NCI-H510A (cell line): ENCODE data around the gene BFSP1.

Experiments used
- DNase-seq: peaks from one replicate; lab custom pipeline; 2025; lab: John Stamatoyannopoulos, UW

BFSP1 gene

DNA sequence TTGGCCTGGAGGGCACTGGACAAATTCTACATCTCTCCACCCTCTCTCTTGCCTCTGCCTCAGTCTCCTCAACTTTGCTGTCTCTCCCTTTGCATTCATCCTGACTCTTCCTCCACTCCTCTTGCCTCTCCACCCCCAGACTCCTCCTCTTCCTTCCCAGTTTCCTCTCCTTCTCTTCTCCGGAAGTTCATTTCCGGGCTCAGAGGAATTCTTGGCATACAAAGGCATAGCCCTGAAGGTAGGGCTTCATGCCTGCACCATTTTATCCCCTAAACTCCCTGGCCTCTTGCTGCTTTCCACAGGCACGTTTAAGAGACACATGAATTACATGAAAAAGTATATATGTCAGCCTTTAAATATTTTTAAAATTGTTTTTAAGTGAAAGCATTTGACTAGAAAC lies 10.6 kb downstream of the BFSP1 start:
- no peak for DNase-seq

DNA sequence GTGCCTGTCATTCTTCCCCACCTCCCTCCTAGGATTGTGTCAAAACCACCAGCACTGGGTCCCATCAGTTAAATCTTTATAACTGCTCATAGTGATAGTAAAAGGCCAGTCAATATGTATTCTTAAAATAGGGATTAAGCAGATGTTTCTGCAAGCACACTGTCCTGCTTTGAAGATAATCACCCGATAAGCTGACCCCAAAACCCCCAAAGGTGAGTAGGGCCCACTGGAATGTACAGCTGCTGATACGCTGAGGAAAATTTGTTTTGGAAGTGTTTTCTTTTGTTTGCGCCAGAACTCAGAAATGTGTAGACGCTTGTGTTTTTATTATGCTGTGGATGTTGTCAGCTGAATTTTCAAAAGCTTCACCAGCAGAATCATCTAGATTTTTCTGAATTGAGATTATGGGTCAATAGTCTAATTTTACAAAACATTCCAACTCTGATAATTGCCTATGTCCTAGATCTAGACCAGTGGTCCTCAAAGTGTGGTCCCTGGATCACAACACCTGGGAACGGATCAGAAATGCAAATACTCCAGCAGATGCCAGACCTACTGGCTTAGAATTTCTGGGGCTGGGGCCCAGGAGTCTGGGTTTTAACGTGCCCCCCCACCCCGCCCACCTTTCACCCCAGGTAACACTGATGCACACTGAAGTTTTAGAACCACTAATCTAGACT lies 11.4 kb downstream of the BFSP1 start:
- no peak for DNase-seq

DNA sequence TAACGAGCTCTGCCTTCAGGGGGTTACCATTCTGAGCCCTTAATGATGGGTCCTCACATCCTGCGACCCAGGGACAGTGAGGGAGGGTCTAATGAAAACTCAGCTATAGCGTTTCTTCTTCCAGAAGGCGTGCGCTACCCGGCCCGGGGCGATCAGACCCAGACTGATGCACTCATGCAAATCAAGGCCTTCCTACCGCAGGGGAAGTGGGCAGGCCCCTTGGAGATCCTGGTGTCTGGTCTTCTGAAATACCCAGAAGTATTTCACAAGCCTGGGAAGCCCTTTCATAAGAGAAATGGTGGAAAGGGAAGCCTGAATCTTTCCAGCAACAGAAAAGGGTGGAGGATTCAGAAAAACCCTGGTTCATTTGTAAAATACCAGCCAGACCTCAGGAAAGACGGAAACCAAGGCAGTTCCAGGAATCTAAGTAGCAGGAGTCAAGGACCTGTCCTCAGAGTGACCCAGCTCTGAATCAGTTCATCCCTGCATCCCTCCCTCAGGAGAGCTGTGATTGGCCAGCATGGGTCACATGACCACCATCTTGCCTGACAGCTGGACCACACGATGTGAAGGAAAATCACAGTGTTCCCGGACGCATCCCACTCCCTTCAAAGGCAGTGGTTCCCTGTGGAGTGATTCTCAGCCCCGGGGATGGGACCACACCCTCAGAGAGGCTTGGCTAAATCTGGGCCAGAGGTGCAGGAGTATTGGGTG lies 12.7 kb downstream of the BFSP1 start:
- DNase-seq = no peak

DNA sequence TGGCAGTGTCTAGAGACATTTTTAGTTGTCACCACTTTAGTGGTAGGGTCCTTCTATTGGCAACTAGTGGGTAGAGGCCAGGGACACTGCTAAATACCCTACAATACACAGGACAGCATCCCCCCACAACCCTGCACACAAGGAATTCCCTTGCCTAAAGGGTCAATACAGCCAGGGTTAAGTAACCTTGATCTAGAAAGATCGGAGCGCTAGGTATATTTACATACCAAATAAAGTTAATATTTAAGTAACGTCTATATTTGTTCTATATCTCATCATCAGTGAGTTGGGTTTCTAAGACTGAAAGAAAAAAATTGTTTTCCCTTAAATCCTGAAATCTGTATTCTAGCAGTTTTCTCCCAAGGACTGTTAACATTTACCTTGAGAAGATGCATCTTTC lies 16.1 kb downstream of the BFSP1 start:
- no peak for DNase-seq

DNA sequence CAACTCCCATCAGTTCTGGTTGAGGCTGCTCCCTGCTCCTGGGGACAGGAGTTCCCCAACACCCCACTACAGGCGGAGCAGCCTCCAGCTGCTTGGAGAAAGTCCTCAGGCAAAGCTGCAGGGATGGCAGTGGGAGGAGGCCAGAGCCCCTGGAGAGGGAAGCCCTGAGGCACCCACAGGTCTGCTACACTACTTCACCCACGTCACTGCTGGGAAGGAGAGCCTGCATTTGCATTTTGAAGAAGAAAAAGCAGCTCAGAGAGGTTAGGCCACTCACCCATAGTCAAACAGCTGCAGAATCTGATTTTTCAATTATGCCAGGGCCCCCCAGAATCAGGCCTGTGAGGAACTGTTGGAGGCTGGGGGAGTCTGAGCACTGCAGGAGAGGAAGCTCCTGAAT lies 17.2 kb downstream of the BFSP1 start:
- DNase-seq = no peak

DNA sequence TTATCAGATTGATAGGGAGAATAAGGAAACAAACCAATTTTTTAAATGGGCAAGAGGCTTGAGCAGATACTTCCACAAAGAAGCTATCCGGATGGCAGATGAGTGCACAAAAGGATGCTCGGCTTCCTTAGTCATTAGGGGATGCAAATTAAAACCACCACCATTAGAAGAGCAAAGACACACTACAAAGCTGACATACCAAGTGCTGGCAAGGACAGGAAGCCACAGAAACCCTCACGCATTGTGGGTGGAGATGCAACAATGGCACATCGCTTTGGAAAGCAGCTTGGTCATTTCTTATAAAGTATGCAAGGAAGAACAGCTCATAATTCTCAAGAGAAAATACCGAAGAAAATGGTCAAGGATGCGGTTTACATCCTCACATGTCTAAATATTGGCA lies 19.8 kb downstream of the BFSP1 start:
- no peak for DNase-seq

DNA sequence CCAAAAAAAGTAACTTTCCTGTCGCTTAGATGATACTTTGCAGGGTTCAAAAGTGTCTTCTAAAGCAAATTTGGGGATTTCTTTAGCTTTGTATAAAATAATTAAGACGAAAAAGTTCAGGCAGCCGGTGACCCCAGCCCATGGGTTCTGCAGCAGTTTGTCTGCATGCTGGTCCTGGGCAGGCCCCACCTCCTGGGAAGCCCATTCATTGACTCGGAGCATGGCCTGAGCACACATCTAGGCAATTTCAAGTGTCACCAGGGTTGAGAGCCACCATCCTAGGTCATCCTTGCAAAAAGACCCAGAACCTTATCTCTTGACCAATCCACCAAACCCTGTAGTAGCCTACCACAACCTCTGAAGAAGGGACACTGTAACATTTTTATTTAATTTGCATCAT lies 20.6 kb downstream of the BFSP1 start:
- no peak for DNase-seq

DNA sequence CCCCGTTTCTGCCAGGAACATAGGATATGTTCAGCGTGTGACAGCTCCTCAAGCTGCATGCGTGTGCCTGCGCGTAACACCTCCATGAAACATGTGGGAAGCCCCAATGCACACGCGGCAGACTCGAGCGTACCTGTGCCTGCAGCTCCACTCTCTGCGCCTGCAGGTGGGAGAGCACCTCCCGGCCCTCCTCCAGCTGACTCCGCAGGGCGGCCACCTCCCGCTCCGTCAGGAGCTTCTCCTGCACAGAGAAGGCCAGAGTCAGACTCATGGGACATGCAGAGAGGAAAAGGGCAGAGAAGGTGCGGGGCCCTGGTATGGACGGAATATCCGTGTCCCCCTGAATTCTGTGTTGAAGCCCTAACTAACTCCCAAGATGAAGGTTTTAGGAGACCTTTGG lies 22.4 kb downstream of the BFSP1 start:
- DNase-seq = no peak

DNA sequence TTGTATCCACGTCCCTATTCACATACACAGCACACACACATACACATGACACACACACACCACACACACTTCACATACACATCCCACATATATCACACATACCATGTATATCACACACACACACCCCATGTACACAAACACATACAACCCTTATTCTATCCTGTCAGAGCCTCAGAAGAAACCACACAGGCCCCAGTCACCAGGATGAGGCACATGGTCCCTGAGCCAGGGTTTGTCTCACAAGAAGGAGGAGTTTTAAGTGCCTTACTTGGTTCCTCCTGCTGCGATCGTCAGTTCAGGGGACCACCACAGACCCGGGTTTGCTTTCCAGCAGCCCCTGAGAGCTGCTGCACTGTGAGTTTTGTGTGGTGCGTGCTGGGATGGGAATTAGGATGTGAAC lies 23.6 kb downstream of the BFSP1 start:
- no peak for DNase-seq

DNA sequence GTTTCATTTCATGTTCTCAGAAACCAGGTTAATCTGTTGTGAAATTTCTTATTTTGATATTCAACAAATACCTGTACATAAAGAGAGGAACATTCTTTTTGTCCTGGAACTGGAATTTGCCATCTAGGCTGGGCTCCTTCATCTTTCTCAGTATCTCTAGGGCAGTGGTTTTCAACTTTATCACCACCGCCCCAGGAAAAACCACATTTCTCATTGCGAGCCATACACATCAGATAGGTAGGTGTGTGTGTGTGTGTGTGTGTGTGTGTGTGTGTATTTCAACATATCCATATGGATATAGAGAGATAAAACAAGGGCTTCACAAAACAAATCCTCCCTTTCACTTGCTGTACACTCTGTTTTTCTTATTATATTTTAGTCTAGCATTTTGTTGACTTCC lies 24.1 kb downstream of the BFSP1 start:
- no peak for DNase-seq

DNA sequence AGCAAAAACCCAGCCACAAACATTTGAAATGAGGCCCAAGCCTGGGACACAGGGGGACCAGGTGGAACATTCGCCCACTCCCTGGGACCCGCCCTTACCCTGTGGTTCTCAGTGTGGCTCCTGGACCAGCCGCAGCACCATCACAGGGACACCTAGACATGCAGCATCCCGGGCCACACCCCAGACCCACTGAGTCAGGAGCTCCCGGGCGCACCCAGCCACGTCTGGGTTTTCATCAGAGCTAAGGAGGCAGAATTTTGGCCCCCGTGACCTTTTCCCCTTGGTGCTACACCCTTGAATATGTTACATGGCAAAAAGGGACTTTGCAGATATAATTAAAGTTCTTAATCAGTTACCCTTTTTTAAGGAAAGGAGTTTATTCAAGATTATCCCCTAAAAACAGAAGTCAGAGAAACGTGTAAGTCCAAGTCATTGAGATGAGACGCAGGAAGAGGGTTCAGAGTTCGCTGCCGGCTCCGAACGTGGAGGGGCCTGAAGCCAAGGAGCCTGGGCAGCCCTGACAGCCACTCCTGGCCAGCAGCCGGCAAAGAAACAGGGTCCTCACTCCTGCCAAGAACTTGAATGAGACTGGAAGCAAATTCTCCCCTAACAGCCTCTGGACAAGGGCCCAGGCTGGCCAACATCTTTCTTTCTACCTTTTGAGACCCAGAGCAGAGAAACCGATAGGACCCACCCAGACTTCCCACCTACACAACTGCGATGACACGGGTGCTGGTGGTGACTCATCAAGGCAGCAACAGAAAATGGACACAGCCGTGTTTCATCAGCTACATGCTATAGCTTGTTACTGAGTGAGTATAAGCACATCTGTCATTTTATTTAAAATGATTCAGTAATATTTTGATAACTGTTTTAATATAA lies 25.3 kb downstream of the BFSP1 start:
- DNase-seq = no peak

DNA sequence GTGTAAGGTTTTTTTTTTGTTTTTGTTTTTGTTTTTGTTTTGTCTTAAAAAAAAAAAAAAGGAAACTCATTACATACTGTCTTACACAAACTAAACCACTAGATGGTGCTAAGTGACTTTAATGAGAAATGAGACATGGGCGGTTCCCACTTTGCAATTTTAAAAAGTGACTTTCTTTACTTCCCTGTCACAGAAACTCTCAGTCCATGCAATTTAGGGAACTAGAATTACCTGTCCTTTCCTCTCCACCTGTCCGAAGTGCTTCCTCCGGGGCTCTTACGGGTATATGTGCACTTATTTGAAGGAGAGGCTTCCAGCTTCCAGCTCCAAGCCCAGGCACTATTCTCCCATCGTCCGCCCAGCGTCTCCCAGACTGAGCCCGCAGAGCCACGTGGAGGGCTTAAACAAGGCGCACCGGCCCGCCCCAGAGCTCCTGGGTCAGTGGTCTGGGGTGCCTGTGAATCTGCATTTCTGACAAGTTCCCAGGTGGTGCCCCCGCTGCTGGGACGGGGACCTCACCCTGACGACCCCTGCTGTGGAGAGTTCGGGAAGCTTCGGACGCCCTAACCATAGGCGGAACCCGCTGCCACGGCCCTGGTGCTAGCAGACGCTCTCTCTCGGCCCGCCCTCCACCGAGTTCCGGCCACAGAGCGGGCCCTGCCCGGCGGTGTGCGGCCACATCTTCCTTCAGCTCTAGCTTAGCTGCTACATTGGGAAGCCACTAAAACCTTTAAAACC lies 26.1 kb downstream of the BFSP1 start:
- peak; percentile 21 for DNase-seq

DNA sequence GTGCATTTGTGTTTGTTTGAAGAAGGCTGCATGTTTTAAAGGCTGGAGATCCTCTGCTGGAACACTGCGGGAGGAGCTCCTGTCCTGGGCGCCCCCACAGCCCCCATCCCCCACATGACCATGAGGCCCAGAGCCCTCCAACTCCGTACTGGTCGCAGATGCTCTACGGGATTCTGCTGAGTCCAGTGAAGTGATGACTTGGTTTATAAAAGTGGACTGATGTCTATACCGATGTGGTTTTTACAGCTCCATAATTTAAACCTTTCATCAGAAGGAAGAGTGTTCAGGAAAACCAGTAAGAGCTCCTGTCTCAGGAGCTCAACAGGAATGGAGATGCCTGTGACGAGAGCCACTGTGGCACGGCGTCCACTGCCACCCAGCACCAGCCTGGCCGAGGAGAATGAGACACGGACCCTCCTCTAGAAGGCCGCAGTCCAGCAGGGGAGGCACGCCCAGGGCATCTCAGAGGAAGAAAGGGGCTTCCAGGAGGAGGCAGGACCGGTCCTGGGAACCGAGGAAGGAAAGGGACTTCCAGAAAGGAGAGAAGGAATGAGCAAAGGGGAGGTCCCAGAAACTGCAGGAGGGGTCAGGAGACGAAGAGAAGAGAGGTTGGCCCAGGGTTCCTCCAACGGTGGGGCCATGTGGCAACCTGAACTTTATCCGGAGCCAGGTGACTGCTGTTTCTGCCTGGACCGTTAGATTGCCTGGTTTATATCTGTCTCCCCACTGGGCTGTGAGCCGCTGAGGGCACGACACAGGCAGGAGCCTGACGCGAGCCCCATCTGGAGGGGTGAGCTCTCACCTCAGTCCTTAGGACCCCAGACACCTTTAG lies 26.9 kb downstream of the BFSP1 start:
- DNase-seq = no peak

DNA sequence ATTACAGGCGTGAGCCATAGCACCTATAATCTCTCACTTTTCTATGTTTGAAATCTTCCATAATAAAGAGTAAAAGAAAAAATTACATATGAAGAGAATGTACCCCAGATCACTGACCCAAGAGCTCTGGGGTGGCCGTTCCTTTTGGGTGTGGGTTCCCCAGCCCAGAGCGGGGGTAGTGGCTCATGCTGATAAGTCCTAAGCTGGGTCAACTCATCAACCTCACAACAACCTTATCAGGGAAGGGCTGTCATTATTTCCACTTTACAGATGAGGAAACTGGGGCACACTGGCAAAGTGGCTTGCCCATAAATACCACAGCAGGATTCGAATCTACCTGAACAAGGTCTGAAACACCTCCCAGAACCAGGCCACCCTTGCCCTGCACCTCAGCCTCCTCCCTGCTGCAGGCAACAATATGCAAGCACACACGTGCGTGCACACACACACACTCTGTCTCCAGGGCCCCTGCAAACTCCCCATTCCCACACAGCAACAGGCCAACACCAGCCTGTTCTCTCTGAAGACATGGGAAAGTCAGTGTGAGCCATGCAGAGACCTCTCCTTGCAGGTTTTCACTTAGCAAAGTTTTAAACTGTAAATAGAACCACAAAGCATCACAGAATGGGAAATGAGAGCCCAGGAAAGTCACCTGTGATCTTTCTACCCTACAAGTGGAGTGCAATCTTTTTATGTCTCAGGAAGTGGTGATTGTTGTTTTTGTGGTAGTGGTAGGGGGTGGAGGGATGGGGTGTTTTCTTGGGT lies 27.7 kb downstream of the BFSP1 start:
- no peak for DNase-seq

DNA sequence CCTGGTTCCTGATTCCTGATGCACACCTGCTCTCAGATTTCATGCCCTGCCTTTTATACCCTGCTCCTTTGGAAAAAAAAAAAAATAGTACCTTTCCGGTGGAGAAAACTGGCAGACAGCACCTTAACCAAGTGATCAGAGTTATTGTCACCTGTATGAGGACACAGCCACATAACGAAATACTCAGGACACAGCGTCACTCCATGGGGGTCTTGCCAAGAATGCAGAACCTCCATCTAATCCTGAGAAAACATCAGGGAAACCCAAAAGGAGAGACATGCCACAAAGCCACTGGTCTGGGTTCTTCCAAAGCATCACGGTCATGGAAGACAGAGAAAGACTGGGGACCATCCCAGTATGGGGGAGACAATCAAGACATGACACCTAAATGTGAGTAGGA lies 29.1 kb downstream of the BFSP1 start:
- DNase-seq = no peak

DNA sequence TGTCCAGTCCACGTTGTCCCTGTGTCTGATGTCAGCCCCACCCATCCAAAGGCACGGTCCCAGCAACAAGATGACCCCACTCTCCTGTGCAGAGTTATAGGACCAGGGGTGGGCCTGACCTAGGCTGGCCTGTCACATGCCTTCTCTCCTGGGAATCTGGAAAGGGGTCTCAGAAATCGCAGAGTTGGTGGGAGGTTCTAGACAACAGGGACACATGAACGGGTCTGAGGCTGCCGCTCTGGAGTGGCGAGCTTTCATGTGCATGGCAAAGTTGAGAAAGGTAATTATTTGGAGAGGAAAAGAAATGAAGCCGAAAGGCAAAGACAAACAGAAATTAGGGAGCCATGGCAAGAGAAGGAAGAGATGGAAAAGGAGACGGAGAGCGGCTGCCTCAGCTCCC lies 29.5 kb downstream of the BFSP1 start:
- no peak for DNase-seq

DNA sequence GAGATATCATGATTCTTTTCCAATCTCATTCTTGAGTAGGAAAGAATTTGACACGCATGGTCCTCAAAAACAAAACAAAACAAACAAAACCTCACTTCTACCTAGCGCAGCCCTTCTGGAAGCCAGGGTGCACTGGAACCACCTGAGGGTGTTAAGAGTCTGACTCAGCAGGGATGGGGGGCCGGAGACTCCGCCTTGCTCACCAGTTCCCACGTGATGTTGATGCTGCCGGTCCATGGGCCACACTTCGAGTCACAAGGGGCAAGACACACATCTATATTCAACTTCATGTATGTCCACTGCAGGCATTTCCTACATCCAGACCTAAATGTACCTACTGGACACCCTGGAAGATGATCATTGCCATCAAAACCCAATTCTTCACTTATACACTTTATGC lies 30.4 kb downstream of the BFSP1 start:
- DNase-seq = no peak

DNA sequence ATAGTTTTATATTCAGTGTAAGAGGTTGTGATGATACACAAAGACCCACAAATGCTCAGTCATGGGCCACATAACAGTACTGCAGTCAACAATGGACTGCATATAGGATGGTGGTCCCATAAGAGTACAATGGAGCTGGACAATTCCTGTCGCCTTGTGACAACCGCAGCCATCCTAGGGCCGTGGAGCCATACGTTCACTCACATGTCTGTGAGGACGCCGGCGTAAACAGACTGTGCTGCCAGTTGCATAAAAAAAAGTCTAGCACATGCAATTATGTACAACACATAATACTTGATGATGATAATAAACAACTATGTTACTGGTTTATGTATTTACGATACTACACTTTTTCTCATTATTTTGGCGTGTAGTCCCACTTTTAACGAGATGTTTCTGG lies 30.9 kb downstream of the BFSP1 start:
- DNase-seq = no peak

DNA sequence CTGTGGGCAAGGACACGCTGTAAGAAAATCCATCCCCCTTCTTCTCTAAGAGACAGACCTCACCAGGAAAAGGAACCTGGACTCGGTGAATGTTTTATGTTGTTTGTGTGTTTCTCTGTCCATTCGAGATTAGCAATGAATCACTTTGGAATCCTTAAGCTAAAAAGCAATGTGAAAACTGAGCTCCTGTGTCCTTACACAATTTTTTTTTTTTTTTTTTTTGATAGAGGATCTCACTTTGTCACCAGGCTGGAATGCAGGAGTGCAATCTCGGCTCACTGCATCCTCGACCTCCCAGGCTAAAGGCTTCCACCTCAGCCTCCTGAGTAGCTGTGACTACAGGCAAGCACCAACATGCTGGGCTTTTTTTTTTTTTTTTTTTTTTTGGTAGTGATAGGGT lies 32.1 kb downstream of the BFSP1 start:
- DNase-seq = no peak

DNA sequence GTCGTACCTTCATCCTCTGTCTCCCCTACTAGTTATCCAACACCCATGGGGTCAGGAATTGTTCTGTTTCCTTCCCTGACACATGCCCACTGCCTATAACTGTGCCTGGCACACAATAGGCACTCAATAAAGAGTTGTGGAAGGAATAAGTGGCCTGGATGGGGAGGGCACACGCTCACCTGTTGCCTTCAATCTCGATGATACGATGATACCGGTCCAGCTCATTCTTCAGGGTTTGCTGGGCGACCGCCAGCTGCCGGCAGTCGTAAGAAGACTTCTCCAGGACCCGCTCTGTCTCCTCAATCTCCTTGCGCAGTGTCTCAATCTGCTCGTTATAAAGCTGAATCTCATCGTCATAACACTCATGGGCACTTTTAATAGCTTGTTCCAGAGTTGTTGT lies 32.5 kb downstream of the BFSP1 start:
- DNase-seq = no peak
